GM12872 (cell line): ENCODE measurements around the gene TRMT61B.

Experiments
- CTCF ChIP-seq: IDR thresholded peaks from 3 replicates; pipeline ENCODE4 v1.5.1; 2011; ENCODE audit warnings: low read depth, mild to moderate bottlenecking, low read length, moderate library complexity; ENCODE audit not compliant: insufficient read depth

TRMT61B gene

DNA sequence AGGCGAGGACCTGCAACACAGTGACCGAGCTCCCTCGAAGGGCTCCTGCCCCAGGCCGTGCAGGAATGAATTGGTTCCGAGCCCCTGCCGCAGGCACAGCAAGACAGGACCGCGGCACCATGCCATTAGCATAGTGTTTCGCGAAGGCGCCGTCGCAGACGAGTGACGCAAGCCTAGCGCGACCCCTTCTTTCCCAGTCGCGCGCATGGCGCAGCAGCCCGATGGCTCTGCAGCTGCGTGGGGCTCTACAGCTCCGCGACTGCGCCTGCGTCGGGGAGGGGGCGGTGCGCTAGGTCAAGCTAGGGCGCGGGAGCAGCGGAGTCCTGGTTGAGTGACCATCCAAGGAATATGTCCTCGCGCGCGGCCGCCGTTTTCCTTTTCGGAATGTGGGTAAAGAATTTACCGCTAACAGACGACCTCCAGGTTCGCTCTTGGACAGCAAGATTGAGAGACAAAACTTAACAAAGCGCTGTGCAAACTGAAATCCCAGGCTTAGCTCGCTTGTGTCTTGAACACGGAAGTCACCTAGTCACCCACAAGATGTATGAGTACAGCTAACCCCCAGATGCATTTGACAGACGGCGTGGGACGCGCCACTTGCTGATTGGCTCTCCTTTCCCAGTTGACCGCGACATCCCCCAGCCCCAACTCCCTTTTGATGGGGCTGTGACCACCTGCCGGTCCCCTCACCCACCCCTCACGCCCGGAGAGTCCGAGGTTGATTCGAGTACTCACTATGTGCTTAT is at the start of gene TRMT61B:
Gene TRMT61B (minus strand): TSS at position 164 of the 746 bp plus-strand sequence. CDS start 32 bp downstream, at position 132.
- no peak for TF ChIP-seq CTCF

- no peak for TF ChIP-seq CTCF
Measured at GRCh38 chr2:28915939-28916338, 45.8 kb upstream of the TRMT61B start.

- TF ChIP-seq CTCF: no peak
Measured at GRCh38 chr2:28909655-28910353, 39.7 kb upstream of the TRMT61B start.

- no peak for TF ChIP-seq CTCF
Measured at GRCh38 chr2:28908172-28908571, 38.1 kb upstream of the TRMT61B start.

DNA sequence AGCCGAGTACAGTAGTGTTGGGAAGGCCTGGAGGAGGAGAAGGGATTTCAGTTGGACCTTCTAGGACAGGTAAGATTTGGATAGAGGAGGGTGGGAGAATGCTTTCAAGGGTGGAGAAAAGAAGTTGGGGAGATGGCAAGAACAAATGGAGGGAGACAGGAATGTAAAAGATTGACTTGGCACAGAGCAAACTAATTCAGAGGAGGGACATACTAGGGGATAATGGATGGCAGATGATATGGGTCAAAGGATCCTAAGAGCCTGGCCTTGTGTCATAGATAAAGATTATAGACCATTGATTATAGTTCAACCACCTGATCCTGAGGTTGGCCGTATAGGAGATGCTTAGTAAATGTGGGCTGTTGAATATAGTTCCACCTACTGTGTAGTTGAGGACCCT is 36.7 kb upstream of the TRMT61B start:
- TF ChIP-seq CTCF: no peak

- no peak for TF ChIP-seq CTCF
Measured at GRCh38 chr2:28906376-28906775, 36.3 kb upstream of the TRMT61B start.

DNA sequence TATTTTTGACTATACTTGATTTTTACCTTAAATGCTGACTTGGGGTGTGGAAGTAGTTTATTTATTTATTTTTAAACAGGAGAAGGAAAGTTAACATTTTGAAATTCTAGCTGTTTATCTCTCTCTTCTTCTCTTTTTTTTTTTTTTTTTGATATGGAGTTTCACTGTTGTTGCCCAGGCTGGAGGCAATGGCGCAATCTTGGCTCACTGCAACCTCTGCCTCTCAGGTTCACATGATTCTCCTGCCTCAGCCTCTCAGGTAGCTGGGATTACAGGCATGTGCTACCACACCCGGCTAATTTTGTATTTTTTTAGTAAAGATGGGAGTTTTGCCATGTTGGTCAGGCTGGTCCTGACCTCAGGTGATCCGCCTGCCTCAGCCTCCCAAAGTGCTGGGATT is 35.4 kb upstream of the TRMT61B start:
- no peak for TF ChIP-seq CTCF
